ENCODE results near the gene RNASE9.
"Not testable (repeated sequence)": the region's sequence is repeated elsewhere in the genome, so short reads cannot be mapped to it uniquely, and the experiment has no call there.

RNASE9 gene

GRCh38 chr14:20560961-20561360 is at the start of gene RNASE9:
Gene RNASE9 (minus strand): TSS chr14:20561047.
- no peak for DNase-seq (ENCODE audit: low spot score)

DNA sequence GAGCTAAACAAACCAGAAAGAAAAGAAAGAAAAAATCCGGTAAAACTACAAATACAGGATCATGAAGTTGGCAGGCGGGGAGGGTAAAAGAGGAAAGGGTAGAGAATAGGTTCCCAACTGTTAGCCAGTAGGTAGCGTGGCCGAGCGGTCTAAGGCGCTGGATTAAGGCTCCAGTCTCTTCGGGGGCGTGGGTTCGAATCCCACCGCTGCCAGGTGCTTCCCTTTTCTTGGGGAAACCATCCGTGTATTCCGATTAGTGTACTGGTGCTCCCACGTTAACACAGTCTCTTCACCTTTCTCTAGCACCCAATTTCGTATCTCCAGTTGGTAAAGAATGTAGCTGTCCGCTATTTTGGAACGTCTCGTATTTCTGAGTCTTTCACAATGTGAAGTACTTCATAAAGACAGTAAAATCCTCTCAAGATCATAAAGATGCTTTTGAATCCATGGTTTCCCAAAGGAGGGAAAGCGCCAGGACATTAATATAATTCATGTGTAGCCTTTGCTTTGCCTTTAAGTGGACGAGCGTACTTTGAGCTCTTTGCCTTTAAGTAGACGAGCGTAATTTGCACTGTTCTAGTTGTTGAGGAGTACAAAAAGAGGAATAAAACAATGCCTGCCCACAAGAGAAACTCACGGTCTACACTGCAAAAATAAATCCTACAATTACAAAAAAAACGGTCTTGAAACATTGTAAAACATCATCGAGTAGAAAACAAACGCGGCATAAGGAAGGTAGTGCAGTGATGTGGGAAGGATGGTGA is 49.3 kb upstream of the RNASE9 start:
- peak; percentile 58 for DNase-seq (ENCODE audit: low spot score)

DNA sequence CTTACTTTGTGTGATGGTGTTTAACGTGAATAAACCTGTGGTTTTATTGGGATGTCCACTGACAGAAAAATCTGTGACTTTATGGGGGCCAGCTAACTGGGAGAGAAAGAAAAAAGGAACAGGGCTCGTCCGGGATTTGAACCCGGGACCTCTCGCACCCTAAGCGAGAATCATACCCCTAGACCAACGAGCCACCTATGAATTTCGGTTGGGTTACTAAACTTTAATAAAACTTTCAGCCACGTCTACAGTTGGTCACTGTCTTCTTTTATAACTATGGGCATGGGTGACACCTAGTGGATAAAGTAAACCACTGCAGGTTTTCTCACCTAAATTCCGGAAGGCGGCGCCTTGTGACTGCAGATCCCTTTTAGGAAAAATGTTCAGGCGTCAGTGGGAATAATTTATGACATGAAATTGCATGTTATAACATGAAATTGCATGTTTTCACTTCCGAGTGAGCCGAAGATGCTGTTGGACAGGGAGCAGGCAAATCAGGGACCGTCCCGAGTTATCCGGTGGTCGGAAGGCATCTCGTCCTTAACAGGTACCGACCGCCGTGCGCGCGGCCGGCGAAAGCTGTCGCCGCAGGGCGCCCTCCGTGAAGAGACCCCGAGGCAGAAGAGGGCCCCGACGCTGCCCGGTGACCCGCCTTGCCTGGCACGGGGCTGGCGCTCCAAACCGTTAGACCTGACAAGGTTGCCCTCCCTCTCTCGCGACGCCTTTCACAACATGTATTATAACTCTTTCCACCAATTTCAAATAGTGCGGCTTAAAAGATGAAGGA is 48.6 kb upstream of the RNASE9 start:
- DNase-seq (ENCODE audit: low spot score), result peak; percentile 70

- no peak for DNase-seq (ENCODE audit: low spot score)
Measured at GRCh38 chr14:20608383-20609110, 47.7 kb upstream of the RNASE9 start.

DNA sequence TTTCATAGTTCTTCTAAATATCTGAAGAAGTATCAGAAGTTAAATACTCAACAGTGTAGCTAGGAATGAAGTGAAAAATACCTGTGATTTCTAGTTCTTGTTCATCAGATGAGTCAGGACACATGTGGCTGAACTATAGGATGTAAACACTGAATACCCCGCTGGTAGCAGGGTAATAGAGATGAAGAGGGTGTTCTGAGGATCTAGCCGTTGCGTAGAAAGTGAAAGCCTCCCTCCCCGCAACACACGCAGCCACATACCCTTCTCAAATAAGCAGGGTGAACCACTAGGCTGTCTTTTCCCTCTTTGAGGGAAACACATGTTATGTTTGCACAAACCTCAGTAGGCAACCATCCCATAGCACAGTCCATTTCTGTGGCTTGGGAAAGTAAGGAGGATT is 46.8 kb upstream of the RNASE9 start:
- no peak for DNase-seq (ENCODE audit: low spot score)

GRCh38 chr14:20606902-20607242 is 46.0 kb upstream of the RNASE9 start:
- DNase-seq (ENCODE audit: low spot score), result no peak

GRCh38 chr14:20606190-20606901 is 45.5 kb upstream of the RNASE9 start:
- DNase-seq (ENCODE audit: low spot score), result peak; percentile 62

GRCh38 chr14:20603813-20604690 is 43.2 kb upstream of the RNASE9 start:
- DNase-seq (ENCODE audit: low spot score), result no peak

DNA sequence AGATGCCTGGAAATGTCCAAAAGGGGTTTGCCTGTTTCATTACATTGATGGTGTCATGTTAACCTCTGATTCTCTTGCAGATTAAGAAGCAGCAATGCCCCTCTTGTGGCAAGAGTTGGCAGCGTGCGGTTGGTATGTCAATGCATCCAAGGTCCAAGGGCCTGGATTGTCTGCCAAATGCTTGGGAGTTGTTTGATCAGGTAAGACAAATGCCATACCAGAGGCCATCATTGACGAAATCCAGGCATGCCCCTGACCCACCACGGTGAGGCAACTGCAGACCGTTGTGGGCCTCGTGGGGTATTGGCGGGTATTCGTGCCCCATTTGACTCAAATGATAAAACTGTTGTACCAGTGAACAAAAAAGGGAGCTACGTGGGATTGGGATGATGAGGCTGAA is 41.7 kb upstream of the RNASE9 start:
- no peak for DNase-seq (ENCODE audit: low spot score)

DNA sequence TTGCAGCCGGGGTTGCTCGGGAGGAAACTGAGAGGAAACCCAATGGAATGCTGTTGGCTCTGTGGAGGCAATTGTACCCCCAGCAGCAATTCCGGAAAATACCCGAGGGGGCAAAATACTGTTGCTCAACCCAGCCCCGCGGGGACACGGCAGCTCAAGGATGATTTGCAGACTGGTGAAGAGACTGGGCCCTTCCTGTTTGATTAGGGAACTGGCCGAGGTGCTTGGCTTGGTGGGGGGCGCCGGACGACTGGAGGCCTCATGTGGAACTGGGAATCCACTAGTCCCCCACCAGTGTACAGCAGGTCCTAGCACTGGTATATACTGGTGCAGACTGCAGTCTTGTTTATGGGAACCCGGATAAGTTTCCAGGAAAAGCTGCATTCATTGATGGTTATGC is 40.7 kb upstream of the RNASE9 start:
- no peak for DNase-seq (ENCODE audit: low spot score)

GRCh38 chr14:20597108-20597507 is 36.3 kb upstream of the RNASE9 start:
- DNase-seq (ENCODE audit: low spot score), result no peak

GRCh38 chr14:20595726-20596125 is 34.9 kb upstream of the RNASE9 start:
- not testable (repeated sequence) for DNase-seq (ENCODE audit: low spot score)

DNA sequence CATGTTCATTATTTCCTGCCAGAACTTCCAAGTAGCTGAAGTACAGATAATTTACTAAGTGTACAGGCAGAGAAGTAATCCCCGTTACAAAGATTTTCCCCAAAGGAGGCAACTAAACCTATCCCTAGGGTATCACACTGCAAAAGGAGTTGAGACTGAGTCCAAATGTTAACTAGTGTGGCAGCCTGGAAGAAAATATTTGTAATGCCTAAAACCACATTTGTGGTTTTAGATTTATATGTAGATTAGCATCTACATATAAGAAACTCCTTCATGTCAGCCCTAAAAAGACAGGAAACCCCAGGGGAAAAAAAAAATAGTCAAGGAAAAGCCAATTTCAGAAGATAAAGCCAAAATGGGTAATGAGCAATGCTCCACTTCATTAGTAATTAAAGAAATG is 31.7 kb upstream of the RNASE9 start:
- no peak for DNase-seq (ENCODE audit: low spot score)

DNA sequence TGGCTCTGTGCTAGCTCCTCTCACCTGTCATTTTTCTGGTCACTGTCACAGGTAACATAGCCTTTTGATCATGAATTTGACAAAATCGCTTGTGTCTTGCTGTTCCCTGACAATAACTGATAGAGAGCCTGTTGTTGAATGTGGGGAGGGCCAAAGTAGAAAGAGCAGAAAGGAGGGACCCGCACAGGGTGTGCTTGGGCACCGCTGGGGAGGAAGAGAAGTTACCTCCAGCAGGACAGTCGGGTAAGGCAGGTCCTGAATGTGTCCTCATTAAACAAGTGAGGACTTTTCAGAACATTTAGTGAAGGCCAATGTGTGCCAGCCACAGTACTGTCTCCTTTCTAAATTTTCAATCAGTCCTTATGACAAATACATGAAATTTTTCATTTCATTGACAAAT is 30.4 kb upstream of the RNASE9 start, which contains the start of gene RNASE12:
RNASE12 (minus strand) TSS at position 142 of the 400 bp plus-strand sequence. CDS start 653 bp downstream, outside the sequence.
- DNase-seq (ENCODE audit: low spot score), result no peak

DNA sequence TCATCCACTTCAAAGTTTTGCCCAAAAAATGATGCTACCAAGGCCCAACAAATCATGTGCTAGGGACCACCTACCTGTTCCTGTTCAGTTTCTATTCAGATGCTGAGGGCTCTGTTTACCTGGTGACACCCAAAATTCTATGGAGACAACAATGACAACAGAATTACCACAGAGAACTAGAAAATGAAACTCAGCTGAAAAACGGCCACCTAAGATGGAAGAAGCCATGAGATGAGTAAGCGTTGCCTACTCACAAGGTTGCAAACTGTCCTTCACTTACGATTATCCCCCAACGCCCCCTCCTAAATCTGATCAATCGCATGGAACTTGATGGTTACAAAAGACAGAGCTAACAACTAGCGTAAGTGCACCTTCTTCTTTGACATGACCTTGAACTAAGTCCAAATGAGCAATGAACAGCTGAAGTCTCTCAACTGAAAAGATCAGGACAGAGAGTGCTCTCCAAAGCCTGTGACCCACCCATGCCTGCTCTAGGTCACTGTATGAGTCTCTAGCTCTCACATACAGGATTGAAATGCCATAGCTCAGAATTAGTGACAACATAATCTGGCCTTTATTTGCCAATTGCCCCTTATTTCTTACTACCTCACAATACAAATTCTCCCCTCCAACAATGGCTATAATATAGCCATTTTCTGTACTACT is 26.8 kb upstream of the RNASE9 start, which contains the start of gene RNASE11:
RNASE11 (minus strand) TSS at position 513 of the 666 bp plus-strand sequence.
- DNase-seq (ENCODE audit: low spot score), result no peak

DNA sequence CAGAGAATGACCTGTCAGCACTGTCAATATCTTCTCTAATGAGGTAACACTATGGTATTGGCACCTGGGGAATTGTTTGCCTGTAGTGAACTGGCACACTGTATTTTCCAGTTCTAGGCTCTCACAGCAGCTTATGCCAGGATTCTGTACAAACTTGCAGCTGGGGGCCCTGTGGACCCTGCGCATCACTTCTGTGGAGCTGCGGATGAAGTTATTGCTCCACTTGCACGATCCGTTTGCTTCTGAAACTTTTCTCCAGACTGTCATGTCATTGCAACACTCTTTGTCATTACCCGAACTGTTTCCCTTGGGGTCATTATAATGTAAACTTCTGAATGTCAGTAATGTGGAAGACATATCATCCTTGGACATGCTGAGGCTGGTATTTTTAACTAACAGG is 23.1 kb upstream of the RNASE9 start:
- DNase-seq (ENCODE audit: low spot score), result no peak

DNA sequence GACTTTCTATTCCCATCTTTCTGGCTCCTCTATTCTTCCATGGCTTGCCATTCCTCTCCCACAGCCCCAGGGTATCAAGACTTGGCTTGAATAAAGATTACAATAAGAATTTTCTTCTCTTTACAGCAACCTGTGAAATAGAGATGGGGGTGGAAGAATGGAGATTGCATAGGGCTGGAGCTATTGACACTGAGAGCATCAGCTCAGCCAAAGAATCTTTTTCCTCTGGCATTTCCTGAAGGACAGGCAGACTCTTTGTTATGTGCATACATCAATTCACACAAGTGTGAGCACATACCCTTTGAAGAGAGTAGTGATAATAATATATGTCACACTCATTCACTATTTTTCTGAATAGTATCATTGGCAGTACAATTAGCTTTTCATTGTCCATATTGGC is 22.3 kb upstream of the RNASE9 start:
- no peak for DNase-seq (ENCODE audit: low spot score)

DNA sequence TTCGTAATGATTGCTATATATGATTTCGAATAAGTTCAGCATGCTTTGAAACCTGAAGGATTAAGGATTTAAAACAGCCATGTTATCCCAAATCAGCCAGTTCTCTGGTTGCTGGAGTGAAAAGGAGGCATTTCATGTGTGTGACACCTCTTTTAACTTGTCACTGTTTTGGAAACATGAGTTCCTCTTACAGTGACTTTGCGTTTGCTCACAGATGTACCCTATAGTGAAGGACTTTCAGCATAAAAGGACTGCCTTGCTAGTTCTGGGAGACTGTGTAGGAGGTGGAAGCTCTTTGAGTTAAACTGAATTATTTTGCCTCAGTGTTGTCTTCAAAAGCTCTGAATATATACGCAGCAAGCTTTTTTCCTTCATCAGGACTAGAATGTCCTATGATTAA is 19.4 kb upstream of the RNASE9 start:
- no peak for DNase-seq (ENCODE audit: low spot score)

DNA sequence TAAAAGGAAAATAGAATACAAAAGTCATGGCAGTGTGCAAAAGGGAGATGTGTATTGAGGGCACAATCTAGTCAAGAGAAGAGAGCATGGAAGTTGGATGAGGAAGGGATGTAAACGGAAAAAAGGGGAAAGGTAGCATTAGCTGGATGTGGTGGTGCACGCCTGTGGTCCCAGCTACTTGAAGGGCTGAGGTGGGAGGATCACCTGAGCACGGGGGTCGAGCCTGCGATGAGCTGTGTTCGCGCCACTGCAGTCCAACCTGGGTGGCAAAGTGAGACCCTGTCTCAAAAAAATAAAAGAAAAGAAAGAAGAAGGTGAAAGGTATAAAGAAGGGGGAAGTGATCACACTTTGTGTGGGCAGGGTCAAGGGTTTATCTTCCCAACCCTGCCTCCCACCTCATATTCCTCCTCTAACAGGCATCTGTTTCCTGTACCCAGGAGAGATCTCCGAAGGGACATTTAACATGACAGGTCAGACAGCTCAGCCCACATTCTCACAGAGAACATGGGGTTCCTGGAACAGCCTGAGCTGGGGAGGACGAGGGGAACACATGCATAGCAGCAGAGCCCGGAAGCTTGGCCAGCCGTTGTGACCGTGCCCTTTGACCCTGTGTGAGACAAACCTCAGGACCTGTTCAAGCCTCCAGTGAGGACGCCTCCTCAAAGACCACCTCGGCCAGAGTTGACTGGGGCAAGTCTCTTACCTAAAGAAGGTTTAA is 18.1 kb upstream of the RNASE9 start:
- no peak for DNase-seq (ENCODE audit: low spot score)

DNA sequence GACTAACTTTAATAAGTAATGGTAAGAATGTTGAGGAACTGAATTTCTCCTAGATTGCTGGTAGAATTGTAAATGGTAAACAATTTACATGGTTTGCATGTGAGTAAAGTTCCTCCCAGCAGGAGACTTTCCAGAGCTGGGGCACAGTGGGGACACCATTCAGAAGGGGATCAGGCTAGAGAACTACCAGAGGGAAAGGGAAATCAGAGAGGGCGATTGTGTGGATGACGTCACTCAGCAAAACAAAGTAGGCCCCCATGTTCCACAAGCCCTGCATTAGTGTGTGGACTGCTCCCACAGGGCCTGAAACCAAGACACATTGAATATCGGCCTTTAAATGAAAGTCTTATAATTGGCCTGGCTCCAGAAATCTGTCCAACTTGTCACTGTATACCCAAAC is 17.5 kb upstream of the RNASE9 start:
- DNase-seq (ENCODE audit: low spot score), result no peak
